Breast epithelium (tissue), 3 donors: ENCODE results near the gene RPL11.

ENCODE experiments used
- POLR2A ChIP-seq: fragments of 450-650 bp; IDR thresholded peaks from one replicate; pipeline ENCODE4 v1.6.1; 2016; ENCODE audit warnings: antibody characterized with exemption, mild to moderate bottlenecking, moderate library complexity
- POLR2AphosphoS5 ChIP-seq, 3 donors: sonication (generic); formaldehyde crosslinking; IDR thresholded peaks; one replicate each; pipeline ENCODE4 v1.6.1; 2017; ENCODE audit warnings: antibody characterized with exemption in 3 of 3

DNA sequence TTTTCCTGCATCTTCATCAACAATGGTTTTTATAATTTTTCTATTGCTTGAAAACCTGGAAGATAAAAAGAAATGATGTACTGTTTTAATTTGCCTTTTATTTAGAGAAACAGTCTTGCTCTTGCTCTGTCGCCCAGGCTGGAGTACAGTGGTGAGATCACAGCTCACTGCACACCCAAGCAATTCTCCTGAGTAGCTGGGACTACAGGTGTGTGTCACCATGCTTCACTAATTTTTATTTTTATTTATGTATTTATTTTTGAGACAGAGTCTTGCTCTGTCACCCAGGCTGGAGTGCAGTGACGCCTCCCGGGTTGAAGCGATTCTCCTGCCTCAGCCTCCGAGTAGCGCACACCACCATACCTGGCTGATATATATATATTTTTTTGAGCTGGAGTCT is 43.0 kb upstream of the RPL11 start:
- TF ChIP-seq POLR2AphosphoS5 (IDR thresholded peaks at IDR 0.05) (no peak), POLR2A (no peak)
